DND-41 (cell line): ENCODE results near the gene CFAP299.

Experiments
- ATAC-seq: fragments of 200-7000 bp; cut with Tn5 transposase; 3 replicates; pipeline ENCODE4 v1.9.1; 2021; ENCODE audit warnings: low read depth; ENCODE audit not compliant: insufficient read depth
- DNase-seq: peaks from one replicate; pipeline ENCODE4 v3.0.0-alpha.2; 2020
- H2AFZ ChIP-seq: 2 replicates; pipeline ENCODE4 v1.6.0; 2012; ENCODE audit warnings: low read depth, low read length
- H3K27ac ChIP-seq: 2 replicates; pipeline ENCODE4 v1.5.1; 2012; ENCODE audit warnings: low read length, inconsistent platforms
- H3K27me3 ChIP-seq: fragments of 200-600 bp; sonication (generic); 2 replicates; pipeline ENCODE4 v1.6.0; 2012; ENCODE audit warnings: low read length, mild to moderate bottlenecking, inconsistent platforms; ENCODE audit not compliant: insufficient read depth, poor library complexity
- H3K36me3 ChIP-seq: 2 replicates; pipeline ENCODE4 v1.5.1; 2012; ENCODE audit warnings: low read length, inconsistent platforms; ENCODE audit not compliant: insufficient read depth
- H3K4me1 ChIP-seq: 2 replicates; pipeline ENCODE4 v1.5.1; 2012; ENCODE audit warnings: mild to moderate bottlenecking, low read length; ENCODE audit not compliant: insufficient read depth
- H3K4me2 ChIP-seq: 2 replicates; pipeline ENCODE4 v1.6.0; 2012; ENCODE audit warnings: mild to moderate bottlenecking, moderate library complexity, low read length, inconsistent platforms; ENCODE audit not compliant: insufficient read depth
- H3K4me3 ChIP-seq, 2 experiments: fragments of 200-600 bp in 1 of 2; shearing (Covaris generic) in 1 of 2; 2 replicates each; pipeline ENCODE4 v1.5.1; 2012 to 2016; ENCODE audit warnings: inconsistent platforms in 2 of 2, low read length in 2 of 2, mild to moderate bottlenecking in 2 of 2, low read depth in 1 of 2, moderate library complexity in 1 of 2
- H3K79me2 ChIP-seq: 2 replicates; pipeline ENCODE4 v1.6.0; 2012; ENCODE audit warnings: low read length, inconsistent platforms; ENCODE audit not compliant: insufficient read depth
- H3K9ac ChIP-seq: 2 replicates; pipeline ENCODE4 v1.6.0; 2012; ENCODE audit warnings: low read depth, mild to moderate bottlenecking, inconsistent platforms, low read length, moderate library complexity
- H3K9me3 ChIP-seq: 2 replicates; pipeline ENCODE4 v1.5.1; 2012; ENCODE audit warnings: low read length, moderate library complexity, mild to moderate bottlenecking, inconsistent platforms; ENCODE audit not compliant: insufficient read depth, severe bottlenecking
- H4K20me1 ChIP-seq: 2 replicates; pipeline ENCODE4 v1.6.0; 2012; ENCODE audit warnings: low read length; ENCODE audit not compliant: insufficient read depth
- CTCF ChIP-seq: IDR thresholded peaks from 2 replicates; pipeline ENCODE4 v1.5.1; 2012; ENCODE audit warnings: borderline replicate concordance, low read length, moderate library complexity, mild to moderate bottlenecking; ENCODE audit not compliant: poor library complexity, severe bottlenecking; ENCODE audit errors: extremely low read depth
- EZH2 ChIP-seq: IDR thresholded peaks from 3 replicates; pipeline ENCODE4 v1.6.1; 2012; ENCODE audit warnings: borderline replicate concordance, low read depth, mild to moderate bottlenecking, moderate library complexity, low read length, inconsistent platforms; ENCODE audit not compliant: severe bottlenecking

CFAP299 gene

GRCh38 chr4:80466618-80467017 is 131.1 kb downstream of the CFAP299 start:
- Histone ChIP-seq H3K27me3 (no peaks in the 10 kb centered on the region), H4K20me1 (no peaks in the 10 kb centered on the region), H2AFZ (no peak overlapping the region), H3K4me2 (no peak overlapping the region), H3K27ac (no peak overlapping the region), H3K36me3 (no peaks in the 10 kb centered on the region), H3K79me2 (no peaks in the 10 kb centered on the region), H3K4me1 (no peaks in the 10 kb centered on the region), H3K9me3 (no peaks in the 10 kb centered on the region), H3K9ac (no peak overlapping the region), H3K4me3 (no peak overlapping the region)
- ATAC-seq (no peak), DNase-seq (no peak)
- TF ChIP-seq CTCF: no peak
- TF ChIP-seq EZH2: no peak

DNA sequence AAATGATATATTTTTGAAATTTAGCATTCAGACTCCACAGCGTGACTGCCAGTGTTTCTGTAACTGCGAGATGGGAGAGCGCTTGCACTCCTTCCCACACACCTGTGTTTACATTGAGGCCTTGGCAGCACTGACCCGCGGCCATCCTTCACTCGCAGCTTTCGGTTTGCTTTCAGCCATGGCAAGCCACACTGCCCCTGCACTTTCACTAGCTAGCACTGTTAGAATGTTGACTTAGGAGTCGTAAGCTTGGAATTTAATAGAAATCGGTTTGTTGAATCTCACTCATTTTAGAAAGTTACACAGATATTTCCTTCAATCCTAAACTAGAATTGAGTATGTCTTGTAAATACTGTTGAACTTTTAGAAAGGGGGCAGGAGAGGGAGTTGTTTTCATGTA is 136.2 kb downstream of the CFAP299 start:
- no peak overlapping the region for H3K27ac ChIP-seq
- no peak overlapping the region for H2AFZ ChIP-seq
- no peak overlapping the region for H3K4me3 ChIP-seq
- ATAC-seq (no peak), DNase-seq (no peak)
- no peaks in the 10 kb centered on the region for H4K20me1 ChIP-seq
- no peak overlapping the region for H3K4me2 ChIP-seq
- H3K36me3 ChIP-seq: no peaks in the 10 kb centered on the region
- no peaks in the 10 kb centered on the region for H3K9me3 ChIP-seq
- no peaks in the 10 kb centered on the region for H3K79me2 ChIP-seq
- H3K27me3 ChIP-seq: no peaks in the 10 kb centered on the region
- H3K4me1 ChIP-seq: no peaks in the 10 kb centered on the region
- TF ChIP-seq EZH2 (no peak), CTCF (no peak)
- H3K9ac ChIP-seq: no peak overlapping the region

GRCh38 chr4:80475236-80475635 is 139.7 kb downstream of the CFAP299 start:
- Histone ChIP-seq H3K4me1 (no peaks in the 10 kb centered on the region), H3K27me3 (no peaks in the 10 kb centered on the region), H3K4me2 (no peak overlapping the region), H2AFZ (no peak overlapping the region), H4K20me1 (no peaks in the 10 kb centered on the region), H3K9ac (no peak overlapping the region), H3K27ac (no peak overlapping the region), H3K9me3 (no peaks in the 10 kb centered on the region), H3K4me3 (no peak overlapping the region), H3K79me2 (no peaks in the 10 kb centered on the region), H3K36me3 (no peaks in the 10 kb centered on the region)
- DNase-seq: no peak
- no peak for ATAC-seq
- TF ChIP-seq CTCF: no peak
- TF ChIP-seq EZH2: no peak

DNA sequence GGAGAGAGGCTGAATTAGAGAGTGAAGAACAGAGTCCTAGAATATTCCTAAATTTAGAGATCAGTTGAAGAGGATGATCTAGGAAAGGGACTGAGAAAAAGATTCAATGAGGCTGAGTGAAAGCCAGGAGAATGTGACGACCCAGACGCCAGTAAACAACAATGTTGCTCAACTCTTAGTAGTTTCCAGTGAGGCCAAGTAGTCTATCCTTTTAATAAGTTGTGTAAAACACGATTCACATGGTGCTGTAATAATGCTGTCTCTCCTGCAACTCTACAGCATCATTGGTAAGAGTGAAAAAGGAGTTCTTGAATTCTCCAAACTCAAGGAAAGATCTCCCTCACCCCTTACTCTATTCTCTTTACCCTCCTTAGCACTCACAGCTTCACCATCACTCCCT is 140.3 kb downstream of the CFAP299 start:
- TF ChIP-seq EZH2 (no peak), CTCF (no peak)
- H3K4me2 ChIP-seq: no peak overlapping the region
- H3K9me3 ChIP-seq: no peaks in the 10 kb centered on the region
- ATAC-seq (no peak), DNase-seq (no peak)
- H4K20me1 ChIP-seq: no peaks in the 10 kb centered on the region
- H3K79me2 ChIP-seq: no peaks in the 10 kb centered on the region
- no peaks in the 10 kb centered on the region for H3K27me3 ChIP-seq
- no peak overlapping the region for H3K4me3 ChIP-seq
- no peak overlapping the region for H2AFZ ChIP-seq
- no peak overlapping the region for H3K27ac ChIP-seq
- no peak overlapping the region for H3K9ac ChIP-seq
- no peaks in the 10 kb centered on the region for H3K4me1 ChIP-seq
- no peaks in the 10 kb centered on the region for H3K36me3 ChIP-seq
